Medulla oblongata (tissue), 1 donor: ENCODE results near the gene CABLES1.

Experiments
- DNase-seq: peaks from one replicate; pipeline ENCODE4 v3.0.0-alpha.2; 2015; ENCODE audit errors: extremely low spot score

The CABLES1 gene

GRCh38 chr18:23193742-23194141, 58.5 kb downstream of the CABLES1 start:
- no peak for DNase-seq

GRCh38 chr18:23194155-23194996, 59.1 kb downstream of the CABLES1 start:
- DNase-seq, result no peak

GRCh38 chr18:23194997-23195957, 60.0 kb downstream of the CABLES1 start:
- DNase-seq, result no peak

GRCh38 chr18:23196119-23197007, 61.1 kb downstream of the CABLES1 start:
- no peak for DNase-seq

GRCh38 chr18:23198217-23198845, 63.0 kb downstream of the CABLES1 start:
- no peak for DNase-seq

- DNase-seq, result no peak
Measured at GRCh38 chr18:23200756-23201155, 65.5 kb downstream of the CABLES1 start.

- no peak for DNase-seq
Measured at GRCh38 chr18:23201741-23202140, 66.5 kb downstream of the CABLES1 start.

- DNase-seq, result no peak
Measured at GRCh38 chr18:23203891-23204432, 68.7 kb downstream of the CABLES1 start.

DNA sequence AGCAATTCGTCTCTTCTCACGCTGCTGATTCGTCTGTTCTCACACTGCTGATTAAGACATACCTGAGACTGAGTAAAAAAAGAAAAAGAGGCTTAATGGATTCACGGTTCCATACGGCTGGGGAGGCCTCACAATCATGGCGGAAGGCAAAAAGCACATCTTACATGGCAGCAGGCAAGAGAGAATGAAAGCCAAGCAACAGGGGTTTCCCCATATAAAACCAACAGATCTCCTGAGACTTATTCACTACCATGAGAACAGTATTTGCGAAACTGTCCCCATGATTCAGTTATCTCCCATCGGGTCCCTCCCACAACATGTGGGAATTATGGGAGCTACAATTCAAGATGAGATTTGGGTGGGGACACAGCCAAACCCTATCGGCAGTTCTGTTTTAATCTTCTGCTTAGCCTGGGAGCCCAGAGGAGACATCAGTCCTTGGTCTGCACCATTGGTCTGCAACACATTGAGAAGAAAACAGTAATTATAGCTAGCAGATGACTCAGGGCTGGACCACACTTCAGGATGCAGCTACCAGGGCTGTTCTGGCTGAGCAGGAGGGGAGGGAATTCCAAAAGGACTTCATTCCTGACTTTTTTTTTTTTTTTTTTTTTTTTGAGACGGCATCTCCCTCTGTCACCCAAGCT, 69.4 kb downstream of the CABLES1 start:
- DNase-seq, result no peak

DNA sequence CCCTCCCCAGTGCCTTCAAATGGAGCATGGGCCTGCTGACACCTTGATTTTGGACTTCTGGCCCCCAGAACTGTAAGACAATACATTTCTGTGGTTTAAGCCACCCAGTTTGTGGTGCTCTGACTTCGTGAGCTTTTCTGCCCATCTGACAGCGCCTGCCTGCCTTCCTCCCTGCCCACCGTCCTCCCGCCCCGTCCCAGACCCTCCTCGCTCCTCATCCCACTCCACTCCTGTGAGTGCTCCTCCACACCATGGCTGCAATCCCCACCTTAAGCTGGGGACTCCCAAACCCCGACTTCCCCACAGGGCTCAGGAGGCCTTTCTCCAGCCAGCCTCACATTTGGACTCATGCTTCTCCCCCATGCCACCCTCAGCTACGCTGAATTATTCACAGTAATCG, 70.7 kb downstream of the CABLES1 start:
- no peak for DNase-seq

DNA sequence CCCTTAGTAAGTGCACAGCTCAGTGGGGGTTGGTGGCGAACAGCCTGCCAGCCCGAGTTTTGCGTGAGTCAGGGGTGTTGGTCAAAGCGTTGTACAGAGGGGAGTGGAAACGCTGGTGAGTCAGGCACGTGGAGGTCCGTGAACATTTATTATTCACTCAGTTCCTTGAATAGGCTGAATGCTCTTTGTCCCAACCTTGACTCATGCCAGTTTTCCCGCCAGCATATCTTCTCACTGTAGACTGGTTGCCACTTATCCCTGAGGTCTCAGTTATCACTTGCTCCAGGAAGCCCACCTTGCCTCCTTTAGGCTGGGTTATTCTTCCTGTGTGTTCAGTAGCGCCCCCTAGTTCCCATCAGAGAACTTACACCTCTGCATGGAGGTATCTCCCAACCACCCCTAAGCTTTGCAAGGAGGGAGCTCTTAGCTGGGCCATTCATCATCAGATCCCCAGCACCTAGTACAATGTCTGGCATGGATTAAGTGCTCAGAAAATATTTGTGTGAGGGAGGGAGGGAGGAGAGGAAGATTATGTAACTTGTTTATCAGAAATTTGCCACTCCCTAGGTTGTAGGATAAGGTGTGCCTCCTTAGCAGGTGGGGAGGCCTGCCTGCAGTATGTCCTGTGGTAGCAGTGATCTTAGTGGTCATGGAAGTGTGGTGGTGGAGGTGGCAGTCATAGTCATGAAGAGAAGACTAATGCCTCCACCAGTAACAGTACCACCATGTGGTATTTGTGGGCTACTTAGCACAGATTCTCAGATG, 72.1 kb downstream of the CABLES1 start:
- DNase-seq, result no peak

DNA sequence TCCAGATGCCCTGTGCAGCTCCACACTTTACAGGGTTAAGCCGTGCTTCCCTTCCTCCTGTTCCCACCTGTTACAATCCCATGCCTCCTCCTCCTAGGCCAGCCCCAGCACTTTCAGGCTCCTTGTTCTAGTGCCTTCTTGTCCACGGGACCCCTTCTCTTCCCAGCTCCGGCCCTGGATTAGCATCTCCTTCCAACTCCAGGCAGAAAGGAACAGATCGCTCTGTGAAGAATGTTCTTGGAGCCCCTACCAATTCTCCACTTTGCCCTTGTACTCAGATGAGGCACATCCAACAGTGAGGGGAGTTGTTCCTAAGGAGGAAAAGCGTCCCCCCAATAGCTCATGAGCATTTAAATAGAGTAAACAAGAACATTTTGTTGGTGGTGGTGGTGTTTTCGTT, 72.7 kb downstream of the CABLES1 start:
- no peak for DNase-seq

DNA sequence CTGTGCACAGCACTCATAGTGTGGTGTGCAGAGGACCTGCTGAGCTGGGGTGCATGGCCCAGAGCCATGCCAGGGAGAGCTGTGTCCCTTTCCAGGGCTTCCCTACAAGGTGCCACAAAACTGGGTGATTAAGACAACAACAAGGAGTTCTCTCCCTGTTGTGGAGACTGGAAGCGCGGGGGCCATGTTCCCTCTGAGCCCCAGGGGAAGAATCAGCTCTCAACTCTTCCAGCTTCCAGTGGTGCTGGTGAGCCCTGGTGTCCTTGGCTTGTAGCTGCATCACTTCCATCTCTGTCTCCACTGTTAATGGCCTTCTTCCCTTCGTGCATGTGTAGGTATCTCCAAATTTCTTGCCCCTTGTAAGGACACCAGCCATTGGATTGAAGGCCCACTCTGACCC, 73.3 kb downstream of the CABLES1 start:
- DNase-seq, result no peak

DNA sequence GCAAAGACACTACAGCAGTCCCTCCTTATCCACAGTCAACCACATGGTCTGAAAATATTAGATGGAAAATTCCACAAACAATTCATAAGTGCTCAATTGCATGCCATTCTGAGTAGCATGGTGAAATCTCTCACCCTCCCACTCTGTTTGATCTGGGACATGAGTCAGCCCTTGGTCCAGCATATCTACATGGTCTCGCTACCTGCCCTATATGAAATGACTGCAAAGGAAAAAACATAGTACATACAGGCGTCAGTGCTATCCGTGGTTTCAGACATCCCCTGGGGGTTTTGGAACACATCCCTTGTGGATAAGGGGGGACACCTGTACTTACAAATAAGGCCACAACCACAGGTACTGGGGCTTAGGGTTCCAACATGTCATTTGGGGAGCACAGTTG, 73.7 kb downstream of the CABLES1 start:
- no peak for DNase-seq

DNA sequence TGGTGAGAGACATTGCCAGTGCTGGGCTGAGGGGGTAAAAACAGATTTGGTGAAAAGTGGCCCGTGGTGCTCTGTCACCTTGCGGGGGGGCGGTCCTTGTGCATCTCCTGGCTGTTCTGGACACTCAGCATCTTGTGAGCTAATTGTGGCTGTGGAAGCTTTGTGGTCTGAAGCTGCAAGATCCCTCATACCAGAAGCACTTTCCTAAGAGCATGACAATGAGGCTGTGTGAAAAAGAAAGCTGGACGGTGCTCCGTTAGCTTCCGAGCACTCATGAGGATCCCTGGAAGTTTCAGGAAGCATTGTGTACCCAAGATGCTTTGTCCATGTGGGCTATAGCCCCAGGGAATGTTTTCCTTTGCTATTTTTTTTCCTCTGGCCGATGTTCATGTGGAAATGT, 74.5 kb downstream of the CABLES1 start:
- no peak for DNase-seq

GRCh38 chr18:23210526-23210925, 75.2 kb downstream of the CABLES1 start:
- DNase-seq, result no peak

DNA sequence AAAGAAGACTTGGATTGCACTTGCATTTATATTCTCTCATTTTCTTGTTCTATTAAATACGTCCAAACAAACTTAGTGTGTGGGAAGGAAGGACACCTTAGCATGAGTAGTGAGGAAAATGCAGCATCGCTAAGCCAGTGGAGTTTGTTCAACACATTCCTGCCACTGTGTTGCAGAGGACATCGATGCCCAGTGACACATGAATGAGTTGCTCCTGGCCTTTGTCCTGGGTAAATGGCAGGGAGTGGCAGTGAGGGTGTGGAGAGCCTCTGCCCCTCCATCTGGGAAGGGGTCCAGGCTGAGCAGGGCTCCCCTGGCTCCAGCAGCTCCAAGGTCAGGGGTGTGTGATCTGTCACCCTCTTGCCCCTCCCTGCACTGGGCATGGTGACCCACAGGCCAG, 75.9 kb downstream of the CABLES1 start:
- no peak for DNase-seq

DNA sequence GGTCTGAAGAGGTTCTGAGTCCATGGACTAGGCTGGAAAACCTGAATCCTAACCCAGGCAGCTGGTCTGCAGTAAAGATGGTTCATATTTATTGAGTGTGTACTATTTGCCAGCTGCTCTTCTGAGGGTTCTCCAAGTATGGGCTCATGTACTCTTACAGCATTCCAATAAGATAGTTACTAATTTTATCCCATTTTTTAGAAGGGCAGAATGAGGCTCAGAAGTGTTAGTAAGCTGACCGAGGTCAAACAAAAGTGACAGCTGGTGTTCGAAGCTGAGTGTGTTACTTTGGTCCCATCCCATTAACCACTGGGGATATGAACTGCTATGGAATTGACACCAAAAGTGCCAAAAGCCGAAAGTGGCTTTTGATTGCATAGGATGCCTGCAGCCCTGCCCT, 76.9 kb downstream of the CABLES1 start:
- no peak for DNase-seq

GRCh38 chr18:23213200-23213599, 77.9 kb downstream of the CABLES1 start:
- no peak for DNase-seq

DNA sequence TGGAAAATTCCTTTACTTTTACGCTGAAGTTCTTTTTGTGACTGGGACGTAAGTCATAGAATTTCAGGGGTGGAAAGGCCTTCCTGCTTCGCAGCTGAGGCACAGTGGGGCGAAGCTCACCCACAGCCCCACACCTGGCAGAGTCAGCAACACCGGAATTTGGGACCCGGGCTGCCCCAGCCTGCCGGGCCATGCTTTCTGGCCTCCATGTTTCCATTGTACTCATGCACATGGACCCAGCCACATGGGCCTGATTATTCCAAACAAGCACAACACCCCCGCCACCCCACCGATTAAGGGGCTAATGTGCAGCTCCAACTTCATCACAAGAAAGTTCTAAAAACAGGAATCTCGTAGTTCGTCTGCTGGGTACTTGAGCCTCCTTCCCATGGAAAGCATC, 82.5 kb downstream of the CABLES1 start:
- DNase-seq, result no peak
